GM19372 (cell line): Measurements from ENCODE around the gene KCNK15.

ENCODE experiments used
- ATAC-seq: cut with Tn5 transposase; IDR thresholded peaks from one replicate; pipeline ENCODE4 v1.9.1; 2021; ENCODE audit warnings: mild to moderate bottlenecking, low read depth, moderate library complexity; ENCODE audit not compliant: unreplicated experiment

KCNK15 gene

DNA sequence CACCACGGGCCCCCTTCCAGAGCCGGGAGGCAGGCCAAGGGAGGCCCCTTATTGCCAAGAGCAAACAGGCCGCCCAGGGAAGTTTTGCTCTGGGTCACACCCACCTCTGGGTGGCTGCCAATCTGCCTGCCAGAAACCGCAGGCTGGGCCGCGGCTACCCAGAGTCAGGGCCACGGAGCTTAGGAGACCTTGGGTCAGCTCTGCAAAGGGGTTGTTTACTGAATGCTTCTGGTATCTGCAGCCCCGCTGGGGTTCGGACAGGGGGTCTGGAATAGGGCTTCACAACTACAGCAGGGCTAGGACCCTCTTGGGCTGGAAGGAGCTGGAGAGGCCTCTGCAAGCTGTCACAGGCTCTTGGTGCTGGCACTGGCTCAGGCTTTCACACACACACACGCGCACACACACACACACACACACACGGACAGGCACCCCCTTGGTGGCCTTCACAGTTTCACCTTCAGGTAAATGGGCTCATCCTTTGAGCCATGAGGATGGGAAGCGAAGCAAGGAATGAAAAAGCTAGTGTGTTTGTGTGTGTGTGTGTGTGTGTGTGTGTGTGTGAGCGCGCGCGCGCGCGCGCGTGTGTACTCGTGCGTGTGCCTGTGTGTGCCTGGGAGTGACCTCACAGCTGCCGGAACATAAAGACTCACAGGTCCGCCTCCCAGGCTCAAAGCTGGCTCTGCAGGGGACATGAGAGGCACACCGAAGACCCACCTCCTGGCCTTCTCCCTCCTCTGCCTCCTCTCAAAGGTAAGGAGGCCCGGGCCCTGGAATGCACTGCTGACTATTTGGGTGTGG is 30.8 kb upstream of the KCNK15 start, which contains the start of gene CCN5:
Gene CCN5, plus strand, starts transcription at position 669 of the 798 bp plus-strand sequence. Its CDS starts 22 bp downstream, at position 691.
- ATAC-seq, result no peak

DNA sequence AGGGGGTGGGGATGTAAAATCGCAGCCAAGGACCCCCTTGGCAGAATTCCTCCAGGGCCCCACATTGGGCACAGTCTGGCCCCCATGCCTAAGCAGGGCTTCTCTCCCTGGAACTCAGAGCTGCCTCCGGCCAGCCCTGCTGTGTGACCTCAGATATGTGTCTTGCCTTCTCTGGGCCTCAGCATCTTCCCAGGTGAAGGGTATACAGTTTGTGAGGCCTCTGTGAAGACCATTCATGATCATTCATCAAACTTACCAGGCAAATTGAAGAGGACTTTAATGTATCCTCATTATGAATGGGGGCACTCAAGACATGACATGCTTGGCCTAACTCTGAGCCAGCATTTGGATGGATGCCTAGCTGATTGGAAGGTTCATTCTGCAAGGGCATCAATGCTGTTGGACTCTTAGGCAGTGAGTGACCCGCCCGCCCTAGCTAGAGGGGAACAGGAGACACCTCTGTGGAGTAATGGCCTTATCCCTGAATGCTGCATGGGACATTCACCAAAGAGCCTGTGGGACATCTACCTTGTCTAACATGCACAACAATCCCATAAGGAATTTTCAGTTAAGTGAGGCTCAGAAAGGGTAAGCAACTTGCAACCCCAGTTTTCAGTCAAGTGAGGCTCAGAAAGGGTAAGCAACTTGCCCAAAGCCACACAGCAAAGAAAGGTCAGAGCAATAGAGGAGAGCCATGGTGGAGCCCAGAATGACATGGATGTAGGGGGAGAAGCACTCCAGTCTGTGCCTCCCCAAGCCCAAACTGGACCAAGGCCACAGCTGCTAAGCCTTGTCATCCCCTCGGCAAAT is 30.0 kb upstream of the KCNK15 start:
- ATAC-seq, result no peak

DNA sequence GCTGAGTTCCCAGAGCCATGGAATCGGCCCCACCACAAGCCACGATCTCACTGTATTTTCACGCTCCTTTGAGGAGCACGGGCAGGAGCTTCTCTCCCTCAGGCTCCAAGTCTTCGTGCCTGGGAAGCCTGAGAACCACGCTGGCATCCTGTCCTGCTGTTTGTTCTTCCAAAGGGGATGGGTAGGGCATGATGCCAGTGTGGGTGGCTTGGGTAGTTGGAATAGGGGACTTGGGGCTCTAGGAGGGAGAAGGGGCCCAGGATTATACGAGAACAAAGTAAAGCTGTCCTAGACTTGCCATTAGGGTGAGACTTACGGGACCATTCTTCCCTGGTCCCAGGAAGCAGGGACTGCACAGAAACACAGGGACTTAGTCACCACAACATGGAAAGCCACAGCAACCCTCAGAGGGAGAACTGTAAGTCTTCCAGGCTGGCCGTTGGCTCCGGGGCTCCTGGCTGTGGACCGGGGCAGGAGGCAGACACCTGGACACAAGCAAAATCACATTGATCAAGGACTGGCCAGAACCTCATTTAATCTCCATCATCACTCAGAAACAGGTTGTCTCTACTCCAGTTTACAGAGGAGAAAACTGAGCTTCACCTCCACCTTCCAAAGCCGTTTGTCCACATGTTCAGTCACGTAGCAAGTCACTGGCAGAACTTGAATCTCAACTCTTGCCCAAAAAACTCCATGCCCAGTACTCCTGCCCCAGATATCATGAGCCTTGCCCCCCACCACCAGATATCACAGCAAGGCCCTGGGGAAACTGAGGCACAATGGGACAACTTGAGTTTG is 29.2 kb upstream of the KCNK15 start:
- ATAC-seq, result no peak

DNA sequence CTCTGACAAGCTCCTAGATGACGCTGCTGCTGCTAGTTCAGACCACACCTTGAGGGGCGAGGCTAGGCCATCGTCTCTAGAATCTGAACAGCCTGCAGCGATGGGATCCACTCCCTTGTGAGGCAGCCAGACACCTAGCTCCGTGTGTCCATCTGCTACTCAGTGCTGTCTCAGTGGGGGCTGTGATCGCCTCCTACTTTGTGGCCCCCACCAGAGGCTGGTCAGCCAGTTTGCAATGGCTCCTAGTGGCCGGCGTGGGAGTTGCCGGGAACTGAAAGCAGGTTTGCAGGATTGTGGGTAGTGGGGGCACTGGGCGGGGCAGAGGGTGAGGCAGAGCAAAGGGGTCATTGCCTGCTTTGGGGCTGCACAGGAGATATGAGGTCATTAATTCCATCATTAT is 27.7 kb upstream of the KCNK15 start:
- ATAC-seq, result no peak

DNA sequence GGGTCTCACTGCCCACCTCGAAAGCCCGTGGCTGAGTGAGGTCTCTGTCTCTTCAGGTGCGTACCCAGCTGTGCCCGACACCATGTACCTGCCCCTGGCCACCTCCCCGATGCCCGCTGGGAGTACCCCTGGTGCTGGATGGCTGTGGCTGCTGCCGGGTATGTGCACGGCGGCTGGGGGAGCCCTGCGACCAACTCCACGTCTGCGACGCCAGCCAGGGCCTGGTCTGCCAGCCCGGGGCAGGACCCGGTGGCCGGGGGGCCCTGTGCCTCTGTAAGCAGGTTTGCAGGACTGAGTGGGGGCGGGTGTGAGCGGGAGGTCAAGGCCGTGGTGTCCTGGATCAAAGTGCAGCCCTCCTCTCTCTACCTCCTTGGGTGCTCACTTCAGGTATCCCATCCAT is 25.8 kb upstream of the KCNK15 start:
- no peak for ATAC-seq

DNA sequence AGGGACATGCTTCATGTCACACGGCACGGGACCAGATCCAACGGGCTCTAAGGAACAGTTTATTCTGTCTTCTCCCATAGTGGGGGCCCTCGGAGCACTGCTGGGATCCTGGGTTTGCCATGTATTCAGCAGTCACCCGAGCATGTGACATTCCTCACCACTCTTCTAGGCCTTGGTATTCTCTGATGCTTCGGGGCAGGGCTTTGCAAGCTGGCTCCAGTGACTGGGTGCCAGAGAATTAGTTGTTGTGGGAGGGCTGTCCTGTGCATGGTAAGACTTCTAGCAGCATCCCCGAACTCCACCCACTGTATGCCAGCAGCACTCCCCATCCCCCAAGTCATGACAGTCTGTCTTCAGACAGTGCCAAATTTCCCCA is 25.1 kb upstream of the KCNK15 start:
- ATAC-seq, result no peak

DNA sequence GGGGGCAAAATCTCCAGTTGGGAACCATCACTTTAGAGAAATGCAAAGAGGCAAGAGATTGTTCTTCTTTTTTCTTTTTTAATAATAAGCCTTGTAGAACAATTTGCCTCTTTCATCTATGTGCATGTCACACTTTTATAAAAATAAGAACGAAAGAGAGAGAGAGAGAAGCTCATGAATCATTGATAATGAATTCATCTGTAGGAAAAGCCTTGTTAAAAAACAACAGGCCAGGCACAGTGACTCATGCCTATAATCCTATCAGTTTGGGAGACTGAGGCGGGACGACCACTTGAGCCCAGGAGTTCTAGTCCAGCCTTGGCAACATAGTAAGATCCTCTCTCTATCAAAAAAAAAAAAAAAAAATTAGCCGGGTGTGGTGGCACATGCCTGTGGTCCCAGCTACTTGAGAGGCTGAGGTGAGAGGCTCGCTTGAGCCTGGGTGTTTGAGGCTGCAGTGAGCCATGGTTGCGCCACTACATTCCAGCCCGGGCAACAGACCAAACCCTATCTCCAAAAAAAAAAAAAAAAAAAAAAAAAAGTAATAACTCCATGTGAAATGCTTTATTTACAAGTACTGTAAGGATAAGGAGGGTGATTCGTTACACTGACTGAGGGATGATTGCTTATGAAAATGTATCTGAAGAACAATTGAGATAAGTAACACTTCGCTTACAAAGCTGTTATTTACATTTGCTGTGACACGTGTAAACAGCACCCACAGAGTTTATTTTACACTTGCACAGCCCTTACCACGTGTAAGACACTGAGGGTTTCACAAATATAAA is 24.5 kb upstream of the KCNK15 start:
- ATAC-seq, result no peak

DNA sequence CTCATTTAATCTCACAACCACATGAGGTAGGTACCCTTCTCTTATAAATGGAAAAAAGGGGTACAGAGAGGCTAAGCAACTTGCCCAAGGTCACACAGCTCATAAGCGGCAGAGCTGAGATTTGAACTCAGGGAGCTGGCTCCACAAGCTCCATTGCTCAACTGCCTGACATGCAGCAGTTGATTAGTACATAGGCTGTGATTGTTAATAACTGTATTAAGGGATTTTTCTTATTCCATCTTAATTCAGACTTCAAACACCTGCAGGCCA is 23.9 kb upstream of the KCNK15 start:
- ATAC-seq, result no peak

DNA sequence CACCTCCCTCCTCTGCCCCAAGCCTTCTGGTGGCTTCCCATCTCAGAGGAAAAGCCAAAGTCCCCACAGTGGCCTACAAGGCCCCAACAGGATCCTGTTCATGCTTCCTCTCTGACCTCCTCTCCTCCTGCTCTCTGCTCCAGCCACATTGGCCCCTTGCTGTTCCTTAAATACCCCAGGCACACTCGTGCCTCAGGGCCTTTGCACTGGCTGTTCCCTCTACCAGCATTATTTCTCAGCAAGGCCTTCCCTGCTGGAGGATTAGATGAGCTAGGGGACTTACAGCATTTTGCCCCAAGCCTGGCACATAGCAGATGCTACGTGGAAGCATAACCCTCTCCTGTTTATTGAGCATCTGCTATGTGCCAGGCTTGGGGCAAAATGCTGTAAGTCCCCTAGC is 22.7 kb upstream of the KCNK15 start:
- ATAC-seq, result no peak

DNA sequence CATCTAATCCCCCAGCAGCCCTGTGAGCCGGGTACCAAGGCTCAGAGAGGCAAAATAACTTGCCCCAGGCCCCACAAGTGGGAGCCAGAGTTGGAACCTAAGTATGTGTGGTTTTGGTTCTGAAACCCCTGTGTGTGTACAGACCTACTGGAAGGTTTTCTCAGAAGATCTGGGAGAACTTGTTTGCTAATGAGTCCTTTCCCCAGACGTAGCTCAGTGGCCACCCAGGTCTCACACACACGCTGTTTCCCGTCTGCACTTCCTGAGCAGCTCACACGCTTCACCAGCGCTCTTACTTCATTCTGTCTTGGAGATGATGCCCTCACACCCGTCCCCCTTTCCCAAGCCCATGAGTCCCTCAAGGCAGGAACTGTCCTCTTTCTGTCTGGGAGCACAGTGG is 22.3 kb upstream of the KCNK15 start:
- no peak for ATAC-seq

DNA sequence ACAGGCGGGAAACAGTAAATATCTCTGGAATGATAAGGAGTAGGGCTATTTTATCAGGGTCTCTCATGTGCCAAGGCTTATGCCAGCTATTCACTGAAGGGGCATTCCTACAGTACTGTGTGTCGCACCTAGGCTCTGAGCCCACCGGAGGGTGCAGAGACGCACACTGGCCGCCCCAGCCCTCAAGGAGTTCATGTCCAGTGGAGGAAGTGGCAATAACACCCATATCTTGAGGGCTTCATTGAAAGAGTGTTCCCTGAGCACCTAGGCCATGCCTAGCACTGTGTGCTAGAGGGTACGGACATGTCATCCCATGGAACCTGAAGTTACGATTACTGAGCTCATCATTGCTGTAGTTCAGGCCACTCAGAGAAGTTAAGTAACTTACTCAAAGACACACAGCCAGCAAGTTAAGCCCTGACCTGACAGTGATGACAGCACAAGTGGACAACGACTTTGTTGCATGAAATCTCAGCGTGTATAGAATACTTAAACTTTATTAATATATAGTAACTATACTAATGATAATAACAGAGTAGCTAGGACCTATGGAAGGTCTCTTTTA is 21.8 kb upstream of the KCNK15 start:
- no peak for ATAC-seq

DNA sequence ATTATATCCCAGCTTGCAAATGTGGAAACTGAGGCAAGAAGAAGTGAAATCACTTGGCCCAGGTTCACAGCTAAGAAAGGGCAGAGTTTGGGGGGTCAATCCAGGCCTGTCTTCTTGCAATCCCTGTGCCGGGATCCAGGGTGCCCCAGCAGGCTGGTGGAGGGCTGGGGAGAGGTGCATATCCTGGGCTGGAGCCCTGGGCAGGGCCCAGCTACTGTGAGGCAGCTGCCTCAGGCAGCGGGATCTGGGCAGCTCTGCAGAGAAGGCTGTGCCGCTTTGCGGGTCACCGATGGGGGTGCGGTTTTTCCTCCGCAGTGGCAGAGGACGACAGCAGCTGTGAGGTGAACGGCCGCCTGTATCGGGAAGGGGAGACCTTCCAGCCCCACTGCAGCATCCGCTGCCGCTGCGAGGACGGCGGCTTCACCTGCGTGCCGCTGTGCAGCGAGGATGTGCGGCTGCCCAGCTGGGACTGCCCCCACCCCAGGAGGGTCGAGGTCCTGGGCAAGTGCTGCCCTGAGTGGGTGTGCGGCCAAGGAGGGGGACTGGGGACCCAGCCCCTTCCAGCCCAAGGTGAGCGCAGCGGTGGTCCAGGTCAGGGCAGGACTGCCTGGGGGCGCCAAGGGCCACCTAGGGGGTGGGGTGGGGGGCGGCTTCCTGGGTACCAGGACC is 21.1 kb upstream of the KCNK15 start:
- ATAC-seq, result no peak

DNA sequence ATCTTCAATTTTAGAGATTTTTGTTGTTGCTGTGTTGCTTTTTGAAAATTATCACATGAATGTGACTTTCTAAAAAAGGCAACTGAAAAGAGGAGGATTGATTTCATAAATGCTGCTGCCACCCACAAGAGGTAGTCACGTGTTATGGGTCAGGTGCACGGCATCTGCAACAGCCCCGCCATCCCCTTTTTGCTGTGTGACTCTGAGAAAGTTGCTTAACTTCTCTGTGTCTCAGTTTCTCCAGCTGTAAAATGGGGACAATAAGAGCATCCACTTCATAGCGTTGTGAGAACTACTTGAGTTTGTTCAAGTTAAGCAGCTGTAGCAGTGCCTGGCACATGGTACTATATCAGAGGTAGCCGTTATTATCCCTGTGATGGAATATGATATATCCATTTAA is 19.8 kb upstream of the KCNK15 start:
- ATAC-seq, result no peak

DNA sequence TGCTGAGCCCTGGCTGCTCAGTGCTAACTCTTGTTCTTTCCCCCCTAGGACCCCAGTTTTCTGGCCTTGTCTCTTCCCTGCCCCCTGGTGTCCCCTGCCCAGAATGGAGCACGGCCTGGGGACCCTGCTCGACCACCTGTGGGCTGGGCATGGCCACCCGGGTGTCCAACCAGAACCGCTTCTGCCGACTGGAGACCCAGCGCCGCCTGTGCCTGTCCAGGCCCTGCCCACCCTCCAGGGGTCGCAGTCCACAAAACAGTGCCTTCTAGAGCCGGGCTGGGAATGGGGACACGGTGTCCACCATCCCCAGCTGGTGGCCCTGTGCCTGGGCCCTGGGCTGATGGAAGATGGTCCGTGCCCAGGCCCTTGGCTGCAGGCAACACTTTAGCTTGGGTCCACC is 18.6 kb upstream of the KCNK15 start:
- no peak for ATAC-seq

DNA sequence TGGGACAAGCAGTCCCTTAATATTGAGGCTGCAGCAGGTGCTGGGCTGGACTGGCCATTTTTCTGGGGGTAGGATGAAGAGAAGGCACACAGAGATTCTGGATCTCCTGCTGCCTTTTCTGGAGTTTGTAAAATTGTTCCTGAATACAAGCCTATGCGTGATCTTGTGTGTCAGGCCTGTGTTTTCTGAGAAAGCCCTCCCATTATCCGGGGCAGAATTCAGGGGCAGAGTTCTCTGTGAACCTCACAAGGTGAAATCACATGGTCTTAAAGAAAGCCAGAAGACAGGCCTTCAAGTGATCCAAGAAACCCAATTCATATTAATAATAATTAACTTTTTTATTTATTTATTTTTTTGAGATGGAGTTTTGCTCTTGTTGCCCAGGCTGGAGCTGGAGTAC is 18.0 kb upstream of the KCNK15 start:
- ATAC-seq, result no peak

DNA sequence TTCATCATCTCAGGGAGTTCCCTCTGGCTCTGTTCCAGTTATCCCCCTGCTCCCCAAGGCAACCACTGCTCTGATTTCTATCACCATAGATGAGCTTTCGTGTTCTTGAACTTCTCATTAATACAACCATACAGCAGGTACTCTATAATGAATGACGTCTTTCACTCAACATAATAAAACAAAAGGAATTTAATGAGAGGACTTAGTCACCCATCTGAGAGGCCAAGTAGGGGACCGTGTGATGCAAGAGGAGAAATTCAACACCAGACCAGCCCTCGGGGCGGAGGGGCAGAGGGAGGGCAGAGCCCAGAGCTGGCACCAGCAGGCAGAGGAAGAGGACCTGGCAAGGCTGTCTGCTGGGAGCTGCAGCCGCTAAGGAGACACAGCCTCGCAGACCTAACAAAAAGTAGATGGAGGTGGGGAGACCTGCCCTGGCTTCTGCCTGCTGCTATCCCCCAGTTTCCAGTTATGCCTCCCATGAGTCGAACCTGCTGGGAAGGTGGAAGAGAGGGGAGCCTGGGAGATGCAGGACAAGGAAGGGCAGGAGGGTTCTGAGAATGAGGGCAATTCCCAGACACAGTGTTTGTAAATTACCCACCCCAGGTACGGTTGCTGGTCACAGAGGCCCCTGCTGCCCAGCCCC is 16.7 kb upstream of the KCNK15 start:
- ATAC-seq, result no peak

DNA sequence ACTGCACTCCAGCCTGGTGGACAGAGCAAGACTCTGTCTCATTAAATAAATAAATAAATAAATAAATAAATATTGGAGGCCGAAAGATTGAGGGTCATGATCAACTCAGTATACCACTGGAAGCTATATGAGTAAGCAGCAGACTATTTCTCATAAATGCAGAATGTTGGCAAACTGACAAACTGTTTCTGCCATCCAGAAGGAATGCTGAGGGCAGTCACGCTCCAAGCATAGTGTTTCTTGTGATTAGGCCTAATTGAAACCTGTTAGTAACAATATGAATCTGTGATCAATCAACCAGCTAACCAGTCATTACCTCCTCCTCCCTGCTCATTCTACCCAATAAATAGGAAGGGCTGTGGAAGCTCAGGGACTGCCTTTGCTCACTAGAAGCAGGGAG is 15.2 kb upstream of the KCNK15 start:
- ATAC-seq, result no peak

DNA sequence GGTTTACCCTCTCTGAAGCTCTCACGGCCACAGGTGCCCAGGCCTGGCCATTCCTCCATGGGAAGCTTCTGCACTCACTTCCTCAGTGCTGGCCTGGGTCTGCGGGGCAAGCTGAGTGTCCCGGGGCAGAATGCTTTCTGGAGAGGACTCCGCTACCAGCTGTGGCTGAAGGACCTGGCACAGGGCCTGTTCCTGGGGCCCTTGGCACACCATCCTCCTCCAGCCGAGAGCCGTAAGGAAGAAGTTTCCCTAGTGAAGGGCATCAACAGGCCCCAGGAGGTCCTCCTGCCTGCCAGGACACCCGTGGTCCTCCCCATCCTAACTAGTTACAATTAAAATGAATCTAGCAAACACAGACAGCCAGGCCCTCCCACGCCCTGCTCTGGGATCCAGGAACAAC is 14.0 kb upstream of the KCNK15 start:
- no peak for ATAC-seq

DNA sequence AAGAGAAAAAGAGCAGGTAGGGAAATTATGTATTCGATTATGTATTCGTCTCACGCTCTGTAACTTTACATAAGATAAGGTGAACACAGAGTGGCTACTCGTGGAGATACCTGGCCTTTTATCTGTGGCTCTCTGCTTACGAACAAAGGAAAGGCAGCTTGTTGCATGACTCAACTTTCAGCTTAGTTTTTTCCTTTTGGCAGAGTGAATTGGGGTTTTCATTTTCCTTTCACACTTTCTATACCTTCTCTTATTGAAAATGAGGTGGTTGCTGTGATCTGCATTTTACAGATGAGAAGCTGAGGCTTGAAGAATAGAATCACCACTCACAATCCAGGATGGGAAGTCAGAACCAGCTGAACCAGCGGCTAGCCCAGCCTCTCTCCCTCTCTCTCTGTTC is 13.3 kb upstream of the KCNK15 start:
- ATAC-seq, result no peak
